MM.1S (cell line): ENCODE data around the gene KRTAP13-2.

Source experiments
- DNase-seq: peaks from one replicate; pipeline ENCODE4 v3.0.0-alpha.2; 2015
- H2AFZ ChIP-seq: fragments of 300-600 bp; sonication (generic); 2 replicates; pipeline ENCODE4 v1.6.0; 2016; ENCODE audit warnings: antibody characterized with exemption, low read length
- H3F3A ChIP-seq: fragments of 300-600 bp; sonication (generic); 2 replicates; pipeline ENCODE4 v1.6.1; 2016; ENCODE audit warnings: mild to moderate bottlenecking, antibody characterized with exemption, low read length, moderate library complexity, mixed read lengths; ENCODE audit not compliant: insufficient read depth
- H3K27ac ChIP-seq: fragments of 300-600 bp; sonication (generic); 2 replicates; pipeline ENCODE4 v1.5.1; 2016; ENCODE audit warnings: mild to moderate bottlenecking, low read length
- H3K27me3 ChIP-seq: fragments of 300-600 bp; sonication (generic); replicated peaks from 2 replicates; pipeline ENCODE4 v1.6.0; 2016; ENCODE audit warnings: low read length; ENCODE audit not compliant: insufficient read depth
- H3K36me3 ChIP-seq: fragments of 300-600 bp; sonication (generic); replicated peaks from 2 replicates; pipeline ENCODE4 v1.6.1; 2016; ENCODE audit warnings: mild to moderate bottlenecking, low read length, mixed read lengths; ENCODE audit not compliant: insufficient read depth
- H3K4me1 ChIP-seq: fragments of 300-600 bp; sonication (generic); 2 replicates; pipeline ENCODE4 v1.6.1; 2016; ENCODE audit warnings: low read length, mixed read lengths
- H3K4me2 ChIP-seq: fragments of 300-600 bp; sonication (generic); 2 replicates; pipeline ENCODE4 v1.6.0; 2016; ENCODE audit warnings: low read depth, low read length
- H3K4me3 ChIP-seq: fragments of 300-600 bp; sonication (generic); 2 replicates; pipeline ENCODE4 v1.5.1; 2016; ENCODE audit warnings: low read length, mixed read lengths
- H3K79me2 ChIP-seq: fragments of 300-600 bp; sonication (generic); 2 replicates; pipeline ENCODE4 v1.6.1; 2016; ENCODE audit warnings: mixed run types, low read length, mixed read lengths
- H3K9ac ChIP-seq: fragments of 300-600 bp; sonication (generic); 2 replicates; pipeline ENCODE4 v1.6.1; 2016; ENCODE audit warnings: low read length, mixed read lengths
- H3K9me2 ChIP-seq: fragments of 300-600 bp; sonication (generic); replicated peaks from 2 replicates; pipeline ENCODE4 v1.6.1; 2016; ENCODE audit warnings: mild to moderate bottlenecking, low read length, mixed read lengths; ENCODE audit not compliant: insufficient read depth
- H3K9me3 ChIP-seq: fragments of 300-600 bp; sonication (generic); replicated peaks from 2 replicates; pipeline ENCODE4 v1.6.1; 2016; ENCODE audit warnings: mild to moderate bottlenecking, low read length, mixed read lengths; ENCODE audit not compliant: insufficient read depth
- H4K20me1 ChIP-seq: fragments of 300-600 bp; sonication (generic); 2 replicates; pipeline ENCODE4 v1.6.1; 2016; ENCODE audit warnings: mild to moderate bottlenecking, low read length, moderate library complexity, mixed read lengths; ENCODE audit not compliant: insufficient read depth
- EZH2 ChIP-seq: fragments of 300-600 bp; sonication (generic); optimal IDR thresholded peaks from 2 replicates; pipeline ENCODE3; 2017; ENCODE audit warnings: low read depth, mild to moderate bottlenecking, antibody characterized with exemption, low read length, mixed read lengths
- EZH2phosphoT487 ChIP-seq: fragments of 300-600 bp; sonication (generic); IDR thresholded peaks from 2 replicates; pipeline ENCODE4 v1.6.1; 2018; ENCODE audit warnings: antibody characterized with exemption, low read length
- TF ChIP-seq, protein P1 (sequence below): fragments of 300-600 bp; sonication (generic); IDR thresholded peaks from 2 replicates; pipeline ENCODE4 v1.5.1; 2016; ENCODE audit warnings: antibody characterized with exemption, low read length, mixed read lengths

KRTAP13-2 gene

DNA sequence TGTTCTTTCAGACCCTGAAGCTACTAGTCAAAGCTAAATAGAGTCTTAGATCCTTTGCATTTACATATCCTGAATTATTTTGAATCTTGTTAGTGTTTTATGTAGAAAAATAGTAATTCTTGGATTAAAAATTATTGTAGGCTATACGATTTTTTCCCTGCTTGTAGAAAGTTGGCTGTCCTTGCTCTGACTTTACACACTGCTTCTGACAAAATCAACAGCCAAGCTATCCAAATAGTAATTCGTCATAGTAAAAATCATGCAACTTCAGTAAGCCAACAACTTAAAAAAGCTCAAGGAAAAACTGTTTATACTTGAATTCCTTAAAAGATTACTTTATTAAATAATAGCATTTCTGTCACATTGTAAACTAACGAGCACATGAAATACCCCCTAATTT lies 16.2 kb downstream of the KRTAP13-2 start:
- no peaks in the 10 kb centered on the region for H4K20me1 ChIP-seq
- DNase-seq, result no peak
- no peak overlapping the region for H3K4me3 ChIP-seq
- H3K27ac ChIP-seq, result no peak overlapping the region
- H3F3A ChIP-seq, result no peaks in the 10 kb centered on the region
- H3K4me1 ChIP-seq, result no peaks in the 10 kb centered on the region
- TF ChIP-seq EZH2phosphoT487, result no peak
- TF ChIP-seq EZH2, result no peak
- TF ChIP-seq, protein P1, sequence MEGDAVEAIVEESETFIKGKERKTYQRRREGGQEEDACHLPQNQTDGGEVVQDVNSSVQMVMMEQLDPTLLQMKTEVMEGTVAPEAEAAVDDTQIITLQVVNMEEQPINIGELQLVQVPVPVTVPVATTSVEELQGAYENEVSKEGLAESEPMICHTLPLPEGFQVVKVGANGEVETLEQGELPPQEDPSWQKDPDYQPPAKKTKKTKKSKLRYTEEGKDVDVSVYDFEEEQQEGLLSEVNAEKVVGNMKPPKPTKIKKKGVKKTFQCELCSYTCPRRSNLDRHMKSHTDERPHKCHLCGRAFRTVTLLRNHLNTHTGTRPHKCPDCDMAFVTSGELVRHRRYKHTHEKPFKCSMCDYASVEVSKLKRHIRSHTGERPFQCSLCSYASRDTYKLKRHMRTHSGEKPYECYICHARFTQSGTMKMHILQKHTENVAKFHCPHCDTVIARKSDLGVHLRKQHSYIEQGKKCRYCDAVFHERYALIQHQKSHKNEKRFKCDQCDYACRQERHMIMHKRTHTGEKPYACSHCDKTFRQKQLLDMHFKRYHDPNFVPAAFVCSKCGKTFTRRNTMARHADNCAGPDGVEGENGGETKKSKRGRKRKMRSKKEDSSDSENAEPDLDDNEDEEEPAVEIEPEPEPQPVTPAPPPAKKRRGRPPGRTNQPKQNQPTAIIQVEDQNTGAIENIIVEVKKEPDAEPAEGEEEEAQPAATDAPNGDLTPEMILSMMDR, result no peak
- no peaks in the 10 kb centered on the region for H3K27me3 ChIP-seq
- no peak overlapping the region for H3K9ac ChIP-seq
- no peak overlapping the region for H2AFZ ChIP-seq
- no peaks in the 10 kb centered on the region for H3K36me3 ChIP-seq
- no peaks in the 10 kb centered on the region for H3K9me3 ChIP-seq
- no peak overlapping the region for H3K4me2 ChIP-seq
- no peaks in the 10 kb centered on the region for H3K9me2 ChIP-seq
- H3K79me2 ChIP-seq, result no peaks in the 10 kb centered on the region

DNA sequence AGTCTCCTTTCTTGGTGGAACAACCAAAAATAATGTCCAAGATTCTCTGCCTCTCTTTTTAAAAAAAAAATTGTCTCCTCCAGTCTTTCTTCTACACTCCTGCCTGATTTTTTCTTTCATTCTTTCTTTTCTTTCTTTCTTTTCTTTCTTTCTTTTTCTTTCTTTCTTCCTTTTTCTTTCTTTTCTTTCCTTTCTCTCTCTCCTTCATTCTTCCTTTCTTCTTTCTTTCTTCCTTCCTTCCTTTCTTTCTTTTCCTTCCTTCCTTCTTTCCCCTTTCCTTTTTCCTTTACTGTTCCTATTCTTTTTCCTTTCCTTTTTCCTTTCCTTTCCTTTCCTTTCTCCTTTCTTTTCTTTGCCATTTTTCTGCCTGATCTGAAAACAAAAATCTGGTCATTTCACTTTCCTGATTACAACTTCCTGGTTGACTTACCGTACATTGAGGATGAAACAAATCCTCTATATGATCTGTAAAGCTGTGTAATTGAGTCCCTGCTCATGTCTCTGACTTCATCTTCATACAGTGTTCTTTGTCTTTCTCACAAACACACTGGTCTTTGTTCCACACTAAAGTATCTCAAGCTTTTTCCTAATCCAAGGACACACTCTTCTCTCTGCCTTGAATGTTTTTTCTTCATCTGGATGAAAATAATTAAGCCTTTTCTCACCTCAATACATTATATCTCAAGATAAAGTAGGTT lies 17.6 kb downstream of the KRTAP13-2 start:
- H2AFZ ChIP-seq, result no peak overlapping the region
- H3K9me2 ChIP-seq, result no peaks in the 10 kb centered on the region
- no peak overlapping the region for H3K4me2 ChIP-seq
- no peaks in the 10 kb centered on the region for H3K9me3 ChIP-seq
- H3K27ac ChIP-seq, result no peak overlapping the region
- H3K27me3 ChIP-seq, result no peaks in the 10 kb centered on the region
- H3K9ac ChIP-seq, result no peak overlapping the region
- no peaks in the 10 kb centered on the region for H3K4me1 ChIP-seq
- H3K79me2 ChIP-seq, result no peaks in the 10 kb centered on the region
- H3F3A ChIP-seq, result no peaks in the 10 kb centered on the region
- TF ChIP-seq EZH2phosphoT487 (no peak), EZH2 (no peak)
- TF ChIP-seq, protein P1, result no peak
- no peaks in the 10 kb centered on the region for H3K36me3 ChIP-seq
- H3K4me3 ChIP-seq, result no peak overlapping the region
- H4K20me1 ChIP-seq, result no peaks in the 10 kb centered on the region
- DNase-seq, result no peak

DNA sequence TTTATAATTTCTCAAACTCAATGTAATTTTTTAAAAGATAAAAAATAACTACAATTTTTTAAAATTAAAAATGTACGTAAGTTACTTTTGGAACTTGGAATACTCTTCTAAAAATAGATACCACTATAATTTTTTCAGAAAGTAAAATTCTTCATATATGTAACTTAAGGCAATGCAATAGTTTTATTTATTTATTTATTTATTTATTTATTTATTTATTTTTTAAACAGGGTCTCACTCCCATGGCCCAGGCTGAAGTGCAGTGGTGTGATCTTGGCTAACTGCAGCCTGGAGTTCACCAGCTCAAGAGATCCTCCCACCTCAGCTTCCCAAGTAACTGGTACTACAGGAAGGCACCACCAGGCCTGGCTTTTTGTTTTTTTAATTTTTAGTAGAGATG lies 20.5 kb downstream of the KRTAP13-2 start:
- no peaks in the 10 kb centered on the region for H3K9me2 ChIP-seq
- H3K4me1 ChIP-seq, result no peaks in the 10 kb centered on the region
- no peak for DNase-seq
- no peak overlapping the region for H3K4me3 ChIP-seq
- H3K27me3 ChIP-seq, result no peaks in the 10 kb centered on the region
- no peaks in the 10 kb centered on the region for H3K36me3 ChIP-seq
- no peaks in the 10 kb centered on the region for H4K20me1 ChIP-seq
- no peak overlapping the region for H3K27ac ChIP-seq
- H3F3A ChIP-seq, result no peaks in the 10 kb centered on the region
- no peak overlapping the region for H2AFZ ChIP-seq
- no peak for TF ChIP-seq EZH2phosphoT487
- TF ChIP-seq, protein P1, result no peak
- no peak for TF ChIP-seq EZH2
- no peak overlapping the region for H3K9ac ChIP-seq
- no peak overlapping the region for H3K4me2 ChIP-seq
- no peaks in the 10 kb centered on the region for H3K79me2 ChIP-seq
- no peaks in the 10 kb centered on the region for H3K9me3 ChIP-seq
